ENCODE results near the gene TLR2. TPM values are rescaled to one million over a fixed set of nuclear protein-coding genes. Genes with fewer than 3 reads are reported as not detected.

Gene TLR2
- total RNA-seq, 3 donors from 2014 or later (not counting 1 experiment from before 2014, with no cell fraction given): 2.7 to 20.4 (median 6.3) TPM

GRCh38 chr4:153713866-153714646, 30.0 kb downstream of the TLR2 start:
- H3K4me1 ChIP-seq (ENCODE audit: control insufficient read depth, insufficient read depth, low read length): no peaks in the 10 kb centered on the region
- no peak overlapping the region for H3K4me3 Mint-ChIP-seq
- peaks cover 2% of the 10 kb centered on the region for H3K27me3 ChIP-seq (ENCODE audit: control insufficient read depth, insufficient read depth, low read length)
- no peak for TF ChIP-seq CTCF (IDR thresholded peaks at IDR 0.05)
- no peaks in the 10 kb centered on the region for H3K9me3 Mint-ChIP-seq
- no peaks in the 10 kb centered on the region for H3K36me3 ChIP-seq (ENCODE audit: control insufficient read depth, insufficient read depth, low read length)
- H3K27me3 Mint-ChIP-seq (ENCODE audit: low read depth in 2 of 2): peaks cover 5 to 12% of the 10 kb centered on the region in 2 donors
- no peaks in the 10 kb centered on the region for H3K4me1 Mint-ChIP-seq
- WGBS (ENCODE audit: insufficient coverage): 92% methylated on average over 1 of the region's 2 CpGs
- no peak for ATAC-seq
- H3K4me3 ChIP-seq (ENCODE audit: low read length): no peak overlapping the region
- DNase-seq: no peak
- intact Hi-C loops (cut with micrococcal nuclease): no loop called here
- no peaks in the 10 kb centered on the region for H3K36me3 Mint-ChIP-seq
- H3K9me3 ChIP-seq (ENCODE audit: control insufficient read depth, insufficient read depth, low read length): no peaks in the 10 kb centered on the region
- H3K27ac ChIP-seq (ENCODE audit: low read length): no peak overlapping the region
- no peak overlapping the region for H3K27ac Mint-ChIP-seq

- TF ChIP-seq CTCF (IDR thresholded peaks at IDR 0.05): no peak
- Histone ChIP-seq H3K4me1 (ENCODE audit: control insufficient read depth, insufficient read depth, low read length) (no peaks in the 10 kb centered on the region), H3K27me3 (ENCODE audit: control insufficient read depth, insufficient read depth, low read length) (no peaks in the 10 kb centered on the region), H3K27ac (ENCODE audit: low read length) (no peak overlapping the region), H3K4me3 (ENCODE audit: low read length) (no peak overlapping the region), H3K9me3 (ENCODE audit: control insufficient read depth, insufficient read depth, low read length) (no peaks in the 10 kb centered on the region), H3K36me3 (ENCODE audit: control insufficient read depth, insufficient read depth, low read length) (no peaks in the 10 kb centered on the region)
- Mint-ChIP-seq H3K4me1 (no peaks in the 10 kb centered on the region), H3K27me3 (ENCODE audit: low read depth in 2 of 2) (peaks cover 13 to 19% of the 10 kb centered on the region in 2 donors), H3K9me3 (no peaks in the 10 kb centered on the region), H3K27ac (no peak overlapping the region), H3K4me3 (no peak overlapping the region), H3K36me3 (no peaks in the 10 kb centered on the region)
- DNase-seq: no peak
- no peak for ATAC-seq
- WGBS (ENCODE audit: insufficient coverage): 70% methylated on average over 1 of the region's 1 CpG
- intact Hi-C loops (cut with micrococcal nuclease): no loop called here
Measured at GRCh38 chr4:153722036-153722435, 38.0 kb downstream of the TLR2 start.

- Mint-ChIP-seq H3K4me1 (no peaks in the 10 kb centered on the region), H3K9me3 (no peaks in the 10 kb centered on the region), H3K36me3 (no peaks in the 10 kb centered on the region), H3K4me3 (no peak overlapping the region), H3K27ac (no peak overlapping the region), H3K27me3 (ENCODE audit: low read depth in 2 of 2) (peaks cover 8 to 11% of the 10 kb centered on the region in 2 donors)
- no peak overlapping the region for H3K27ac ChIP-seq (ENCODE audit: low read length)
- H3K4me3 ChIP-seq (ENCODE audit: low read length): no peak overlapping the region
- no peaks in the 10 kb centered on the region for H3K36me3 ChIP-seq (ENCODE audit: control insufficient read depth, insufficient read depth, low read length)
- ATAC-seq: no peak
- no peak for TF ChIP-seq CTCF (IDR thresholded peaks at IDR 0.05)
- H3K9me3 ChIP-seq (ENCODE audit: control insufficient read depth, insufficient read depth, low read length): no peaks in the 10 kb centered on the region
- no peak for DNase-seq
- no peaks in the 10 kb centered on the region for H3K4me1 ChIP-seq (ENCODE audit: control insufficient read depth, insufficient read depth, low read length)
- H3K27me3 ChIP-seq (ENCODE audit: control insufficient read depth, insufficient read depth, low read length): no peaks in the 10 kb centered on the region
- WGBS (ENCODE audit: insufficient coverage): 80% methylated on average over 5 of the region's 5 CpGs
- intact Hi-C loops (cut with micrococcal nuclease): no loop called here
Measured at GRCh38 chr4:153724606-153725005, 40.5 kb downstream of the TLR2 start.

Measured in natural killer cell (primary cell).